Left hindlimb (tissue), 1 donor: ENCODE results near the gene MAGEB3.

Source experiments
- DNase-seq: peaks from one replicate; pipeline ENCODE4 v3.0.0-alpha.2; 2018

Gene MAGEB3

GRCh38 chrX:30282527-30282926, 52.1 kb downstream of the MAGEB3 start:
- no peak for DNase-seq

GRCh38 chrX:30283456-30284200, 53.2 kb downstream of the MAGEB3 start:
- DNase-seq, result no peak
